Rectal smooth muscle tissue (tissue), 1 donor: ENCODE results near the gene DHRS7B.
"Not testable (repeated sequence)": the region's sequence is repeated elsewhere in the genome, so short reads cannot be mapped to it uniquely, and the experiment has no call there.

ENCODE experiments used
- H3K27ac ChIP-seq: one replicate; pipeline ENCODE4 v1.7.0; 2013; ENCODE audit warnings: low read depth, low read length, inconsistent platforms
- H3K27me3 ChIP-seq: one replicate; pipeline ENCODE4 v1.7.0; 2013; ENCODE audit warnings: low read length; ENCODE audit not compliant: control insufficient read depth, insufficient read depth
- H3K36me3 ChIP-seq: one replicate; pipeline ENCODE4 v1.7.0; 2013; ENCODE audit warnings: low read length; ENCODE audit not compliant: control insufficient read depth, insufficient read depth
- H3K4me1 ChIP-seq: one replicate; pipeline ENCODE4 v1.7.0; 2013; ENCODE audit warnings: low read length; ENCODE audit not compliant: control insufficient read depth, insufficient read depth
- H3K4me3 ChIP-seq: one replicate; pipeline ENCODE4 v1.7.0; 2013; ENCODE audit warnings: low read length
- H3K9ac ChIP-seq: one replicate; pipeline ENCODE4 v1.7.0; 2013; ENCODE audit warnings: low read length

Gene DHRS7B

DNA sequence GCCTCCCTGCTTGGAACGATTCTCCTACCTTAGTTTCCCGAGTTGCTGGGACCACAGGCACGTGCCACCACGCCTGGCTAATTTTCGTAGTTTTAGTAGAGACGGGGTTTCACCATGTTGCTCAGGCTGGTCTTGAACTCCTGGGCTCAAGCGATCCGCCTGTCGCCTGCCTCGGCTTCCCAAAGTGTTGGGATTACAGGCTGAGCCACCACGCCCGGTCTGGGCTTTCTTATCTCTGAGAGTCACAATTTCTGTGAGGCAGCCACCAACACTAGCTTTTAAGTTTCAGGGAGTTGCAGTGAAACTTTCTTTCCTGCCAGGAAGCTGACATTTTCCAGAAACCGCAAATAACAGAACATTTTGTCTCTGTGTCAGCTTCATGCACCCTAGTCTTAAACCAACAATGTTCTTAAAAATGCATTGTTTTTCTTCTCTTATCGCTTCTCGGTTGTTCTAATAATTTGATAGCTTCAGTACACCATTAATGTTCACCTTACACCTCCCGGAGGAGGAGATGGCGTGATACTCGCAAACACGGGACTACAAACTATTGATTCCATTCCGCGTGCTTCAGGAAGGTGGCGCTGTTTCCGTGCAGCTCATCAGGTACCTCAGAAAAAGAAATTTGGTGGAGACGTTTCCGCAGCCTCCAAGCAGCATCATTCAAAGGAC is 7.4 kb upstream of the DHRS7B start:
- no peaks in the 10 kb centered on the region for H3K4me1 ChIP-seq
- no peaks in the 10 kb centered on the region for H3K27me3 ChIP-seq
- H3K36me3 ChIP-seq, result no peaks in the 10 kb centered on the region
- peak overlapping the region; percentile 1 for H3K27ac ChIP-seq
- no peak overlapping the region for H3K9ac ChIP-seq
- H3K4me3 ChIP-seq, result no peak overlapping the region

DNA sequence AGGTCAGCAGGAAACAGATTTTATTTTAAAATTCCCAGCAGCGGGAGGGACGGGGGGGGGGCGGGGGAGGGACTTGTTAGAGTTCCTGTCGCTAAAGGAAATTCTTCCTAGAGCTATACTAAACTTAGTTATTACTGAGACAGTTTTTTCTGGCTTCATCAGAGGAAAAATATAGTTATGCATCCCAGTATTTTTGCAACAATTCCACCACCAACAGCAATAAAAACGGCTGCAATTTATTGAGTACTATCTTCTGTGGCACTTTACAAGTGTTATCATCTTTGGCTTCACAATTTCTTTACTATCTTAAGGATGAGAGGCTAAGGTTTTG is 6.9 kb upstream of the DHRS7B start:
- Histone ChIP-seq H3K4me1 (no peaks in the 10 kb centered on the region), H3K27me3 (no peaks in the 10 kb centered on the region), H3K36me3 (no peaks in the 10 kb centered on the region), H3K9ac (no peak overlapping the region), H3K4me3 (no peak overlapping the region), H3K27ac (peak overlapping the region; percentile 39)

DNA sequence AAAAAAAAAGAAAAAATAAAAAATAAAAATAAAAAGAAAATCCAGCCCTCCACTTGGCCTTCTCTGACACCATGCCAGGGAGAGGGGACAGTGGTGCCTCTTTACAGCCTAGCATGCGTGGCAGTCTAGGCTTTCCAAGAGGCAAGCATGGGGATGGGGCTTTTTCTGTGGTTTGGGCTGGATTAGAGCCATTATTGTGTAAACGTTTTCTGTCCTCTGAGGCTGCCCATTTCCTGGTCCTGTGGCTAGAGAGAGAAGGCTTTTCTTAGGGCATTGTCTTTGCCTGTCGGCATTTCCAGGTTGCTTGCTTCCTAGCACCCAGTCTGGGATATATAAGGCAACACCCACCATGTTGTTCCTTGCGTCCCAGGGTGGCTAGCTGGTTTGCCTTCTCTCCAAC is 2.7 kb upstream of the DHRS7B start:
- peaks cover 6% of the 10 kb centered on the region for H3K4me1 ChIP-seq
- H3K27me3 ChIP-seq, result no peaks in the 10 kb centered on the region
- no peaks in the 10 kb centered on the region for H3K36me3 ChIP-seq
- no peak overlapping the region for H3K9ac ChIP-seq
- H3K4me3 ChIP-seq, result no peak overlapping the region
- H3K27ac ChIP-seq, result no peak overlapping the region

DNA sequence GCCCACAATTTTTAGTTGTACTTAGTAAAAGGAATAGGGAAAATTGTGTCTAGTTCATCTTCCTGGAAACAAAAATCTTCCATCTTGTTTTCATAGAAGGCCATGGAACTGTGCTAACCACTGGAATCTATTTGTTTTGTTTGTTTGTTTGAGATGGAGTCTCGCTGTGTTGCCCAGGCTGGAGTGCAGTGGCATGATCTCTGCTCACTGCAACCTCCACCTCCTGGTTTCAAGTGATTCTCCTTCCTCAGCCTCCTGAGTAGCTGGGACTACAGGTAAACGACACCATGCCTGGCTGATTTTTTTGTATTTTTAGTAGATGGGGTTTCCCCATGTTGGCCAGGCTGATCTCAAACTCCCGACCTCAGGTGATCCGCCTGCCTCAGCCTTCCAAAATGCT is 2.2 kb upstream of the DHRS7B start:
- H3K9ac ChIP-seq, H3K36me3 ChIP-seq, H3K27ac ChIP-seq, H3K4me3 ChIP-seq, H3K27me3 ChIP-seq, H3K4me1 ChIP-seq: not testable (repeated sequence)

DNA sequence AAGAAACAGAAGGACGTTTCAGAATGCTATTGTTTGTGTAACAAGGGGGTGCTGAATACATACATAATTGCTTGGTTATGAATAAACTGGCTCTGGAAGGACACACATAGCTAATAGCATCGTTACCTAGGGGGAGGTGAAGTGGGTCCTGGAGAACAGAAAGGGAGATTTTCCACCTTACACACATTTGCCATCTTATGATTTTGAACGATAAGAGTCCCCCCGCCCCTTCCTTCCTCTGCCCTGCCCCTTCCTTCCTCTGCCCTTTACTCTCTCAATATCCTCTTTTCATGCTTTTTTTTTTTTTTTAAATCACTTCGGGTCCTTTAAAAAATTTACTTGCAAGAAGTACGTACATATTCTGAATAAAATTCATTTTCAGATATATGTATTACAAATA is 902 bp upstream of the DHRS7B start:
- Histone ChIP-seq H3K36me3 (no peaks in the 10 kb centered on the region), H3K4me1 (peaks cover 6% of the 10 kb centered on the region), H3K27ac (no peak overlapping the region), H3K27me3 (no peaks in the 10 kb centered on the region), H3K9ac (no peak overlapping the region), H3K4me3 (peak overlapping the region; percentile 94)

DNA sequence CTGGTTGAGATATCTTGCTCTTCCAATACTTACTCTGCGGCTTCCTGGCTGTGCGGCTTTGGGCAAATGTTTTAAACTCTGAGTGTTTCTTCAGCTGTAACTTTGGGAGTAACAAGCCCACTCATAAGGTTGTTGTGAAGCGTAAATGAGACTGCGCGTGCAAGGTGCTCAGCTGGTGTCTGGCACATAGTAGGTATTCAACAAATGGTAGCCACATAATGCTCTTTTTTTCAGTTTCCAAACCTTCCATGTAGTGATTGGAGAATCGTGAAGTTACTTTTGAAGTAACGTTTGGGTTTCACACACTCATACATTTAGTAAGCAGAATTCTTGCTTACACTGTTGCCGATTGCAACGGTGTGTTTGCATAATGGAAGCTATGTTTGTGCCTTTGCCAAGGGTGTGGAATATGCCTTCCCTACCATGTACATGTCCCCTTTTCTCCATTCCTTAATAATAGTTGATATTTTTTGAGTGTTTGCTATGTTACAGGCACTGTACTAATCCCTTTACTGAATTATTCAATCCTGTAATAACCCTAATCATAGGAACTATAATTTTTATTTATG is 829 bp downstream of the DHRS7B start:
- Histone ChIP-seq H3K9ac (peak overlapping the region; percentile 46), H3K27me3 (no peaks in the 10 kb centered on the region), H3K27ac (peak overlapping the region; percentile 90), H3K36me3 (no peaks in the 10 kb centered on the region), H3K4me3 (peak overlapping the region; percentile 94), H3K4me1 (peaks cover 6% of the 10 kb centered on the region)

DNA sequence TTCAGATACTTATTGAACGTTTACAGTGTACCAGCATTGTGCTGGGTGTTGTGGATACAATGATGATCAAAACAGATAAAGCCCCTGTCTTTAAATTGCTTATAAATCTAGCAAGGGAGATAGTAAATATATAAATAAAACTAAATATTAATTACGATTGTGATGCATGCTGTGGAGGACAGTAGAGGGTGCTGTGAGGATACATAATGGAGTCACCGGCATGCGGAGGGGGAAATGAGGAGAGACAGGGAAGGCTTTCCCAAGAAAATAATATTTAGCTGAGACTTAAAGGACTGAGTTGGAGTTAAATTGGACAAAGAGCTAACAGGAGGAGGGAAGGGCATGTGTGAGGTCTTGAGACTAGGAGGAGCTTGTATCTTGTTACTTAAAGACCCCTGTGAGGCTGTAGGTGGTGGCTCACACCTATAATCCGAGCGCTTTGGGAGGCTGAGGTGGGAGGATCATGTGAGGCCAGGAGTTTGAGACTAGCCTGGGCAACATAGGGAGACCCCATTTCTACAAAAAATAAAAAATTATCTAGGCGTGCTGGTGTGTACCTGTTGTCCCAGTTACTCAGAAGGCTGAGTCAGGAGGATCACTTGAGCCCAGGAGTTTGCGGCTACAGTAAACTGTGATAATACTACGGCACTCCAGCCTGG is 2.4 kb downstream of the DHRS7B start:
- Histone ChIP-seq H3K36me3 (no peaks in the 10 kb centered on the region), H3K4me3 (no peak overlapping the region), H3K4me1 (peaks cover 6% of the 10 kb centered on the region), H3K9ac (no peak overlapping the region), H3K27ac (no peak overlapping the region), H3K27me3 (no peaks in the 10 kb centered on the region)

DNA sequence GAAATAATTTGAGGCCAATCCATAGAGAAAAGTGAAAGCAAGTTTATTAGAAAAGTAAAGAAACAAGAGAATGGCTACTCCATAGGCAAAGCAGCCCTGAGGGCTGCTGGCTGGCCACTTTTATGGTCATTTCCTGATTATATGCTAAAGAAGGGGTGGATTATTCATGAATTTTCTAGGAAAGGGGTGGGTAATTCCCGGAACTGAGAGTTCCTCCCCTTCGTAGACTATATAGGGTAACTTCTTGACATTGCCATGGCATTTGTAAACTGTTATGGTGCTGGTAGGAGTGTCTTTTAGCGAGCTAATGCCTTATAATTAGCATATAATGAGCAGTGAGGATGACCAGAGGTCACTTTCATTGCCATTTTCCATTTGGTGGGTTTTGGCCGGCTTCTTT is 4.4 kb downstream of the DHRS7B start:
- Histone ChIP-seq H3K36me3 (no peaks in the 10 kb centered on the region), H3K9ac (no peak overlapping the region), H3K4me1 (peaks cover 6% of the 10 kb centered on the region), H3K27me3 (no peaks in the 10 kb centered on the region), H3K4me3 (no peak overlapping the region), H3K27ac (no peak overlapping the region)

DNA sequence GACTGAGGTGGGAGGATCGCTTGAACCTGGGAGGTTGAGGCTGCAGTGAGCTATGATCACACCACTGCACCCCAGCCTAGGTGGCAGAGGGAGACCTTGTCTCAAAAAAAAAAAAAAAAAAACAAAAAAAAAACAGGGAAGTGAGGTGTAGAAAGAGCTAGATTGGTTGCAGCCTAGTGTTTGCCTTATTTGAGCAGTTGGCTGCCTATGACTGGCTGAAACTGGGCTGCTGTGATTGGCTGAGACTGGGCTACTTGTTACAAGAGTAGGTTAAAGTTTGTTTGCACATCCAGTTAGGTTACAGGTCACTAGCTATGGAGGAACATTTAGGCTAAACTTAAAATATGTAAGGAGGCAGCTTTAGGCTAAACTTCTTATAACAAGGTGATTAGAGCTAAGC is 5.7 kb downstream of the DHRS7B start:
- Histone ChIP-seq H3K9ac (no peak overlapping the region), H3K27ac (no peak overlapping the region), H3K4me3 (no peak overlapping the region), H3K4me1 (peaks cover 3% of the 10 kb centered on the region), H3K27me3 (no peaks in the 10 kb centered on the region), H3K36me3 (no peaks in the 10 kb centered on the region)

DNA sequence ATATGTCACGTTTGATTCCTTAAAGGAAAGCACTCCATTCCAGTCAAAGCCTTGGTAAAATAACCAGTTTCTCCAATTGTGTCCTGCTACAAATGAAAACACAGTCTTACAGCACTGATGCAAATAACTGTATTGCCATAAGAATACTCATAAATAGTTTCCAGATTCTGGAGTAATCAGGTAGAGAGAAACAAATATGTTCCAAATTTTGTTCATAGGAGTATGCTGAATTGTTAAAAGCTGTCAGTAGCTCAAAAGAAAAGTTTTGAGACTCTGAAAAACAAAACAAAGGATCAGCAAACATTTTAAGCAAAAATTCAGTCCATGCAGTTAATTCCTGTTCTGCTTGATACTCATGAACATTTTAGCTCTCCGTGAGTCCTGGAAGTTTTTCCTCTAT is 7.8 kb downstream of the DHRS7B start:
- Histone ChIP-seq H3K27me3 (no peaks in the 10 kb centered on the region), H3K4me3 (no peak overlapping the region), H3K36me3 (no peaks in the 10 kb centered on the region), H3K4me1 (no peaks in the 10 kb centered on the region), H3K9ac (no peak overlapping the region), H3K27ac (no peak overlapping the region)

DNA sequence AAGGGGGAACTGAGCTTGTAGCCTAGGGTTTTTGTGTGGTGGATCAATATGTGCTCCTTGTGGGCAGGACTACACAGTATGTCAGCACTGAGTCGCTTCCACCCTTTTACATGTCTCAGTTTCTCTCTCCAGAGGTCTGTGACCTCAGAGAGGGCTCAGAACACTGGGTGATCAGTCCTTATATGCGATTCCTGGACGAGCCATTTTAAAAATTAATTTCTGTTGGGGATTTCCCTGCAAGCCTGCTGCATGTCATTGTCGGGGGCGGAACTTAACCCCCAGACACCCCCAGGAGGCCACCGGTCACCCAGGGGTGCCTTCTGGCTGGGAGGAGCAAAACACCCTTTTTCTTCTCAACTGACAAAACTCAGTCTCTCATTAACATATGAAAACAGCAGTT is 14.1 kb downstream of the DHRS7B start:
- H3K4me1 ChIP-seq, result no peaks in the 10 kb centered on the region
- H3K4me3 ChIP-seq, result no peak overlapping the region
- no peak overlapping the region for H3K9ac ChIP-seq
- no peaks in the 10 kb centered on the region for H3K36me3 ChIP-seq
- no peak overlapping the region for H3K27ac ChIP-seq
- H3K27me3 ChIP-seq, result no peaks in the 10 kb centered on the region

DNA sequence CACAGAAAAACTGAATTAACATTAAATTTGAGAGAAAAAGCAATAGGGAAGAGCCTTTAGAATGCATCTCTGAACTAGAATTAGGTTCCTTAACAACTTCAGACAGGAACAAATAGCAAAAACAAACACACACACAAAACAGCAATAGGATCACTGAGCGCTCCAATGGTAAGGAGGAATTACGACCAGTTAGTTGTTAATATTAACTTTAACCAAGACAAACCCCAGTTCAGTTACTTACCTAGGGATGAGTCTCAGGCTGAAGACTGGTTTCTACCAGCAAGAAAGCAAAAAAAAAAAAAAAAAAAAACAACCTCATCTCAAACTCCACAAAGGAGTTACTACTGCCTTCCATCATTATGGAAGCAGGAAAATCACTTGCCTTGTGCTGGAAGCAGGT is 14.6 kb downstream of the DHRS7B start:
- Histone ChIP-seq H3K4me3 (no peak overlapping the region), H3K9ac (no peak overlapping the region), H3K36me3 (no peaks in the 10 kb centered on the region), H3K4me1 (no peaks in the 10 kb centered on the region), H3K27me3 (no peaks in the 10 kb centered on the region), H3K27ac (no peak overlapping the region)

DNA sequence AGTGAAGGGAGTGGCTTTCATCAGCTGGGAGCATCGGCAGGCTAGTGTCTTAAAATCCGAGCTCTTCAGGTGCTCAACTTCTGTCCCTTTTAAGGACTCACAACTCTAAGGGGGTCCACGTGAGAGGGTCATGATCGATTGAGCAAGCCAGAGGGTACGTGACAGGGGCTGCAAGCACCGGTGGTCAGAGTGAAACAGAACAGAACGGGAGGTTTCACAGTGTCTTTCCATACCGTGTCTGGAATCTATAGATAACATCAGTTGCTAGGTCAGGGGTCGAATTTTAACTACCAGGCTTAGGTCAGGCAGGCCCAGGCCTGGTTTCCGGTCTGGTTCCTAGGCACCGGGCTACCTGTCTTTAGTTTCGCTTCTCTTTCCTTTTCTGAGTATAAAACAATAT is 15.3 kb downstream of the DHRS7B start:
- H3K27me3 ChIP-seq, H3K27ac ChIP-seq, H3K36me3 ChIP-seq, H3K4me1 ChIP-seq, H3K4me3 ChIP-seq, H3K9ac ChIP-seq: not testable (repeated sequence)
